Keratinocyte (primary cell): ENCODE data around the gene ALB.

ENCODE experiments used
- CTCF ChIP-seq, 3 experiments: IDR thresholded peaks in 1 of 3; conservative IDR thresholded peaks in 1 of 3; optimal IDR thresholded peaks in 1 of 3; 2 replicates in 2 of 3; 3 replicates in 1 of 3; pipeline versions ENCODE3 to v1.5.1; 2011; ENCODE audit warnings: low read length in 3 of 3, mild to moderate bottlenecking in 3 of 3, moderate library complexity in 2 of 3, control low read depth in 1 of 3, inconsistent platforms in 1 of 3; ENCODE audit not compliant: insufficient read depth in 2 of 3; ENCODE audit errors: extremely low read depth in 1 of 3
- EZH2 ChIP-seq: IDR thresholded peaks from one replicate; pipeline ENCODE4 v1.6.1; 2012; ENCODE audit warnings: inconsistent platforms, mild to moderate bottlenecking, low read length, moderate library complexity

DNA sequence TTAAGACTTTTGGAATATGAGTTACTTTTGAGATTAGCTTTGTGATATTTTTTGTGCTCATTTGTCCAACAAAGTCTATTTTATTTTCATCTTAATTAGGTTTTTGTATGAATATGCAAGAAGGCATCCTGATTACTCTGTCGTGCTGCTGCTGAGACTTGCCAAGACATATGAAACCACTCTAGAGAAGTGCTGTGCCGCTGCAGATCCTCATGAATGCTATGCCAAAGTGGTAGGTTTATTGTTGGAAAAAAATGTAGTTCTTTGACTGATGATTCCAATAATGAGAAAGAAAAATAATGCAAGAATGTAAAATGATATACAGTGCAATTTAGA is 10.8 kb downstream of the ALB start:
- no peak for TF ChIP-seq CTCF (optimal IDR thresholded peaks at IDR 0.05 in 1 of 3, IDR thresholded peaks at IDR 0.05 in 1 of 3, conservative IDR thresholded peaks at IDR 0.05 in 1 of 3; ENCODE audit: extremely low read depth in 1 of 3, insufficient read depth in 2 of 3, low read length in 3 of 3)
- no peak for TF ChIP-seq EZH2
